H1 (cell line): Measurements from ENCODE around the gene ADAMTS3. TPM values are rescaled to one million over a fixed set of nuclear protein-coding genes. Genes with fewer than 3 reads are reported as not detected.

ENCODE experiments used
- CTCF ChIA-PET: fragments of 300-600 bp; sonication (Branson Sonifier 250); formaldehyde crosslinking; loops from one replicate; lab custom pipeline; 2021; ENCODE audit not compliant: partially characterized antibody; lab: Charles Lee
- POLR2A ChIA-PET: fragments of 300-600 bp; sonication (Branson Sonifier 250); formaldehyde crosslinking; loops from one replicate; lab custom pipeline; 2021; ENCODE audit warnings: inconsistent platforms; ENCODE audit not compliant: partially characterized antibody; lab: Charles Lee
- DNase-seq, 2 experiments: peaks; one replicate each; pipeline versions ENCODE4 v3.0.0 to v3.0.0-alpha.2; 2010 to 2022; ENCODE audit warnings: low spot score in 2 of 2, low read depth in 1 of 2, mixed read lengths in 1 of 2
- FAIRE-seq: peaks from 2 replicates; lab custom pipeline; 2011; peaks lifted over from hg19 to GRCh38; lab: Jason Lieb, UNC
- H2AFZ ChIP-seq: 2 replicates; pipeline ENCODE4 v1.8.1; 2012; ENCODE audit warnings: low read length, inconsistent platforms
- H2AK5ac ChIP-seq: 2 replicates; pipeline ENCODE4 v1.6.1; 2013; ENCODE audit warnings: low read depth, low read length
- H2BK120ac ChIP-seq: replicated peaks from 2 replicates; pipeline ENCODE3; 2013; ENCODE audit warnings: low read depth, low read length, inconsistent platforms
- H2BK12ac ChIP-seq: 2 replicates; pipeline ENCODE4 v1.6.1; 2013; ENCODE audit warnings: low read depth, low read length
- H2BK15ac ChIP-seq: 2 replicates; pipeline ENCODE4 v1.6.1; 2013; ENCODE audit warnings: low read length
- H2BK20ac ChIP-seq: 2 replicates; pipeline ENCODE4 v1.6.1; 2013; ENCODE audit warnings: low read length
- H2BK5ac ChIP-seq: 2 replicates; pipeline ENCODE4 v1.6.1; 2013; ENCODE audit warnings: low read depth, low read length
- H3K14ac ChIP-seq: 2 replicates; pipeline ENCODE4 v1.6.1; 2013; ENCODE audit warnings: inconsistent platforms; ENCODE audit not compliant: insufficient read length
- H3K18ac ChIP-seq: 2 replicates; pipeline ENCODE4 v1.6.1; 2013; ENCODE audit warnings: low read length; ENCODE audit errors: extremely low read depth
- H3K23ac ChIP-seq: 2 replicates; pipeline ENCODE4 v1.6.1; 2013; ENCODE audit warnings: inconsistent platforms; ENCODE audit not compliant: insufficient read length
- H3K23me2 ChIP-seq: 2 replicates; pipeline ENCODE4 v1.6.1; 2013; ENCODE audit warnings: low read depth, low read length
- H3K27ac ChIP-seq: 2 replicates; pipeline ENCODE4 v1.6.1; 2011; ENCODE audit warnings: low read depth, low read length, inconsistent platforms
- H3K27me3 ChIP-seq, 4 experiments: replicated peaks in 1 of 4; 1 replicate in 1 of 4; 2 replicates in 3 of 4; pipeline versions ENCODE4 v1.6.1 to v1.8.1; 2011 to 2013; ENCODE audit warnings: low read length in 3 of 4, mild to moderate bottlenecking in 3 of 4, inconsistent platforms in 2 of 4, mixed read lengths in 2 of 4, moderate library complexity in 1 of 4; ENCODE audit not compliant: control insufficient read depth in 3 of 4, insufficient read depth in 3 of 4; ENCODE audit errors: extremely low read depth in 1 of 4
- H3K36me3 ChIP-seq, 4 experiments: 2 replicates each; pipeline versions ENCODE4 v1.6.1 to v1.8.1; 2011 to 2013; ENCODE audit warnings: mild to moderate bottlenecking in 4 of 4, low read length in 3 of 4, moderate library complexity in 2 of 4, control low read depth in 1 of 4, inconsistent platforms in 1 of 4; ENCODE audit not compliant: insufficient read depth in 4 of 4, control insufficient read depth in 2 of 4
- H3K4ac ChIP-seq: replicated peaks from 2 replicates; pipeline ENCODE3; 2013; ENCODE audit warnings: low read length, low read depth, mixed read lengths, inconsistent platforms; ENCODE audit not compliant: insufficient read length
- H3K4me1 ChIP-seq, 4 experiments: replicated peaks in 1 of 4; 1 replicate in 1 of 4; 2 replicates in 3 of 4; pipeline versions ENCODE4 v1.6.1 to v1.8.1; 2011 to 2013; ENCODE audit warnings: low read length in 3 of 4, inconsistent platforms in 2 of 4, mixed read lengths in 1 of 4; ENCODE audit not compliant: insufficient read depth in 4 of 4, control insufficient read depth in 3 of 4
- H3K4me2 ChIP-seq, 2 experiments: 2 replicates each; pipeline versions ENCODE4 v1.6.1 to v1.8.1; 2011 to 2013; ENCODE audit warnings: low read depth in 2 of 2, low read length in 2 of 2, control low read depth in 1 of 2, inconsistent platforms in 1 of 2, mild to moderate bottlenecking in 1 of 2; ENCODE audit not compliant: insufficient read depth in 1 of 2
- H3K4me3 ChIP-seq, 4 experiments: fragments of 200-600, 300-600 bp in 1 of 4; sonication (generic), shearing (Covaris generic), sonication (Bioruptor Twin) in 1 of 4; 2 replicates each; pipeline versions ENCODE4 v1.5.1 to v1.8.1; 2011 to 2016; ENCODE audit warnings: low read length in 4 of 4, low read depth in 3 of 4, control low read depth in 2 of 4, inconsistent platforms in 2 of 4, mild to moderate bottlenecking in 2 of 4, mixed read lengths in 1 of 4, moderate library complexity in 1 of 4; ENCODE audit not compliant: insufficient read depth in 2 of 4; ENCODE audit errors: extremely low read depth in 1 of 4
- H3K56ac ChIP-seq: replicated peaks from 2 replicates; pipeline ENCODE3; 2013; ENCODE audit warnings: low read depth, mild to moderate bottlenecking, mixed read lengths, low read length, inconsistent platforms; ENCODE audit not compliant: insufficient read length
- H3K79me1 ChIP-seq: 2 replicates; pipeline ENCODE4 v1.6.1; 2013; ENCODE audit warnings: low read depth, low read length, control low read depth
- H3K79me2 ChIP-seq, 2 experiments: 2 replicates each; pipeline versions ENCODE4 v1.6.1 to v1.8.1; 2012 to 2013; ENCODE audit warnings: low read length in 2 of 2, mild to moderate bottlenecking in 2 of 2, inconsistent platforms in 1 of 2; ENCODE audit not compliant: insufficient read depth in 2 of 2, control insufficient read depth in 1 of 2
- H3K9ac ChIP-seq, 4 experiments: replicated peaks in 1 of 4; 1 replicate in 1 of 4; 2 replicates in 3 of 4; pipeline versions ENCODE4 v1.6.1 to v1.8.1; 2011 to 2013; ENCODE audit warnings: low read depth in 3 of 4, low read length in 3 of 4, control low read depth in 2 of 4, mild to moderate bottlenecking in 2 of 4, moderate library complexity in 2 of 4, inconsistent platforms in 1 of 4; ENCODE audit errors: extremely low read depth in 1 of 4
- H3K9me3 ChIP-seq, 2 experiments: 2 replicates each; pipeline versions ENCODE4 v1.6.1 to v1.8.1; 2012 to 2013; ENCODE audit warnings: mild to moderate bottlenecking in 2 of 2, moderate library complexity in 2 of 2, control low read depth in 1 of 2, inconsistent platforms in 1 of 2, low read depth in 1 of 2, low read length in 1 of 2, mixed read lengths in 1 of 2; ENCODE audit not compliant: insufficient read depth in 2 of 2
- H4K20me1 ChIP-seq, 2 experiments: replicated peaks in 1 of 2; 2 replicates each; pipeline versions ENCODE3 to v1.8.1; 2011 to 2013; ENCODE audit warnings: inconsistent platforms in 2 of 2, low read length in 2 of 2, mild to moderate bottlenecking in 1 of 2; ENCODE audit not compliant: insufficient read depth in 2 of 2, control insufficient read depth in 1 of 2
- H4K5ac ChIP-seq: 2 replicates; pipeline ENCODE4 v1.6.1; 2013; ENCODE audit warnings: low read length, low read depth, mixed read lengths, inconsistent platforms; ENCODE audit not compliant: insufficient read length
- H4K8ac ChIP-seq: 2 replicates; pipeline ENCODE4 v1.8.0; 2013; ENCODE audit warnings: mild to moderate bottlenecking, moderate library complexity, low read length, inconsistent platforms; ENCODE audit not compliant: insufficient read depth; ENCODE audit errors: extremely low read depth
- H4K91ac ChIP-seq: replicated peaks from 2 replicates; pipeline ENCODE3; 2013; ENCODE audit warnings: low read length, mixed read lengths, inconsistent platforms; ENCODE audit not compliant: insufficient read length
- BACH1 ChIP-seq: IDR thresholded peaks from 2 replicates; pipeline ENCODE4 v1.6.1; 2012; ENCODE audit warnings: low read length, improper control_type of control experiment
- CHD2 ChIP-seq: IDR thresholded peaks from 2 replicates; pipeline ENCODE4 v1.6.1; 2012; ENCODE audit warnings: low read length, improper control_type of control experiment
- EZH2 ChIP-seq: fragments of 200-600 bp; sonication (generic); IDR thresholded peaks from 2 replicates; pipeline ENCODE4 v1.7.1; 2012; ENCODE audit warnings: low read depth, mild to moderate bottlenecking, moderate library complexity, low read length, inconsistent platforms; ENCODE audit not compliant: severe bottlenecking
- JUN ChIP-seq: IDR thresholded peaks from 2 replicates; pipeline ENCODE4 v1.6.1; 2011; ENCODE audit warnings: low read depth, mild to moderate bottlenecking, improper control_type of control experiment, low read length
- JUND ChIP-seq: IDR thresholded peaks from 2 replicates; pipeline ENCODE4 v1.6.1; 2011; ENCODE audit warnings: mild to moderate bottlenecking, improper control_type of control experiment, low read length
- KDM4A ChIP-seq: IDR thresholded peaks from one replicate; pipeline ENCODE4 v1.7.1; 2012; ENCODE audit warnings: low read depth, mild to moderate bottlenecking, moderate library complexity, low read length, inconsistent platforms; ENCODE audit not compliant: severe bottlenecking
- POLR2A ChIP-seq, 2 experiments: IDR thresholded peaks; 1 replicate in 1 of 2; 2 replicates in 1 of 2; pipeline ENCODE4 v1.6.1; 2011; ENCODE audit warnings: low read depth in 2 of 2, low read length in 2 of 2, mild to moderate bottlenecking in 2 of 2; ENCODE audit errors: control extremely low read depth in 1 of 2
- RFX5 ChIP-seq: IDR thresholded peaks from 2 replicates; pipeline ENCODE4 v1.6.1; 2011; ENCODE audit warnings: low read depth, low read length, improper control_type of control experiment, borderline replicate concordance
- SIN3A ChIP-seq, 2 experiments: IDR thresholded peaks in 1 of 2; conservative IDR thresholded peaks in 1 of 2; 2 replicates each; pipeline ENCODE4 v1.6.1; 2011 to 2012; ENCODE audit warnings: low read length in 2 of 2, improper control_type of control experiment in 1 of 2, low read depth in 1 of 2, mild to moderate bottlenecking in 1 of 2
- SP2 ChIP-seq: IDR thresholded peaks from 2 replicates; pipeline ENCODE4 v1.6.1; 2012; ENCODE audit warnings: mild to moderate bottlenecking, low read length, inconsistent platforms
- SRF ChIP-seq: IDR thresholded peaks from 2 replicates; pipeline ENCODE4 v1.6.1; 2011; ENCODE audit warnings: mild to moderate bottlenecking, low read depth, low read length, moderate library complexity
- SUZ12 ChIP-seq: fragments of 200-600 bp; sonication (generic); IDR thresholded peaks from 2 replicates; pipeline ENCODE4 v1.6.1; 2012; ENCODE audit warnings: mild to moderate bottlenecking, inconsistent platforms, low read length, moderate library complexity, mixed read lengths
- TAF1 ChIP-seq: IDR thresholded peaks from 2 replicates; pipeline ENCODE4 v1.6.1; 2011; ENCODE audit warnings: mild to moderate bottlenecking, low read depth, low read length
- WGBS, 2 experiments: shearing (Covaris generic) in 1 of 2; methylation state at CpG; one replicate each; pipeline versions ENCODE4 v1.1.6 to v1.1.7; 2013 to 2015; ENCODE audit warnings: low lambda C conversion rate in 2 of 2, mixed read lengths in 2 of 2, inconsistent platforms in 1 of 2, low coverage in 1 of 2, missing lambda C conversion rate in 1 of 2; ENCODE audit not compliant: insufficient replicate concordance in 2 of 2, insufficient coverage in 1 of 2, insufficient read length in 1 of 2; ENCODE audit errors: extremely low coverage in 1 of 2, missing lambda C conversion rate in 1 of 2; 5-methylcytosine and 5-hydroxymethylcytosine counted together
- polyA plus RNA-seq, 7 experiments: library from polyadenylated mRNA; depleted of rRNA in 3 of 7; stranded (reverse) in 5 of 7; unstranded in 2 of 7; fragments of >200 nt in 5 of 7; fragments of 200-250 nt in 2 of 7; gene quantifications; 1 replicate in 5 of 7; 2 replicates in 1 of 7; 4 replicates in 1 of 7; pipeline versions ENCODE4 v1.2.1 to v1.2.3, GENCODE V29; 2011 to 2013; ENCODE audit warnings: missing spikeins in 2 of 7, mixed read lengths in 2 of 7
- total RNA-seq: library from RNA; stranded (reverse); fragmentation: NEBNext Ultra II Directional; extraction: Animal tissue kit (Norgen Biotek cat#: 25700); gene quantifications from 2 replicates; pipeline ENCODE4 v1.2.1, GENCODE V29; 2021
- TF ChIP-seq, protein P1 (sequence below): IDR thresholded peaks from 2 replicates; pipeline ENCODE4 v1.6.1; 2012; ENCODE audit warnings: inconsistent platforms

Gene ADAMTS3
- total and polyA plus RNA-seq, 2 of the 8 experiments (the other 6 are each of a cell fraction or from before 2014, with no cell fraction given), result 1.3 to 3.4 TPM

DNA sequence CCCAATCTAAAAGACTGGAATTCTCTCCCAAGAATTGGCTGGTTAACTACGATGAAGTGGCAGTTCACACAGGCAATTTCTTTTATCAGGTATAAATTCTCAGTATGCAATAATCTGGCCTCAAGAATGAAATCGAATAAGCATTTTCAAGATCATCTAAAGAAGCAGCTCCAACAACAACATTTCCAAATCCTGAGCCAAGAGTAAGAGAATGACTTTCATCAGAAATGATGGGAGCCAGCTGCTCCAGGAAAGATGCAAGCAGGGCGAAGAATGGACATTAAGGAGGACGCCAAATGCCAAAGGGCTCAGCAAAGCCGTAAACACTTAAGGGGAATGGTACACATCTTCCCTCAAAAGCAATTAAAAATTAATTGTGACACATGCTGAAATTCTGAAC is 12.0 kb downstream of the ADAMTS3 start:
- no peaks in the 10 kb centered on the region for H3K36me3 ChIP-seq
- H3K27ac ChIP-seq, result no peak overlapping the region
- no peaks in the 10 kb centered on the region for H3K9me3 ChIP-seq
- H3K79me2 ChIP-seq, result no peaks in the 10 kb centered on the region
- no peak for DNase-seq
- peaks cover 0 to 1% (median 0%) of the 10 kb centered on the region in 4 experiments; a peak in 1 of 7 replicates for H3K27me3 ChIP-seq
- no peaks in the 10 kb centered on the region for H3K23me2 ChIP-seq
- no peak overlapping the region for H2BK5ac ChIP-seq
- H3K14ac ChIP-seq, result no peak overlapping the region
- ChIA-PET POLR2A (no interaction called here), CTCF (interaction anchor here (1.1 to 1.5 kb wide), 2 partner anchors 28 to 51 kb away, joined by 3 to 4 read pairs; no protein-coding TSS in a partner anchor)
- H4K8ac ChIP-seq, result no peak overlapping the region
- H4K20me1 ChIP-seq, result no peaks in the 10 kb centered on the region
- no peaks in the 10 kb centered on the region for H3K79me1 ChIP-seq
- H2AK5ac ChIP-seq, result no peak overlapping the region
- H3K4me3 ChIP-seq, result no peak overlapping the region
- H3K4me2 ChIP-seq, result no peak overlapping the region
- 93% methylated on average over 5 of the region's 5 CpGs; no CpG with 5 or more reads in 1 of the 2 experiments for WGBS, 2 experiments
- H2BK120ac ChIP-seq, result no peak overlapping the region
- H4K5ac ChIP-seq, result no peak overlapping the region
- no peak for TF ChIP-seq POLR2A (IDR thresholded peaks at IDR 0.05; ENCODE audit: control extremely low read depth in 1 of 2, low read depth in 2 of 2, low read length in 2 of 2)
- TF ChIP-seq JUN, result no peak
- TF ChIP-seq, protein P1, sequence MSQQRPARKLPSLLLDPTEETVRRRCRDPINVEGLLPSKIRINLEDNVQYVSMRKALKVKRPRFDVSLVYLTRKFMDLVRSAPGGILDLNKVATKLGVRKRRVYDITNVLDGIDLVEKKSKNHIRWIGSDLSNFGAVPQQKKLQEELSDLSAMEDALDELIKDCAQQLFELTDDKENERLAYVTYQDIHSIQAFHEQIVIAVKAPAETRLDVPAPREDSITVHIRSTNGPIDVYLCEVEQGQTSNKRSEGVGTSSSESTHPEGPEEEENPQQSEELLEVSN, result no peak
- TF ChIP-seq JUND, result no peak
- TF ChIP-seq SP2, result no peak
- TF ChIP-seq SRF, result no peak
- TF ChIP-seq SUZ12, result no peak
- TF ChIP-seq BACH1, result no peak
- no peak for TF ChIP-seq EZH2
- no peak for TF ChIP-seq CHD2
- TF ChIP-seq KDM4A, result no peak
- TF ChIP-seq TAF1, result no peak
- no peak for TF ChIP-seq SIN3A (conservative IDR thresholded peaks at IDR 0.05 in 1 of 2, IDR thresholded peaks at IDR 0.05 in 1 of 2; ENCODE audit: low read depth in 1 of 2, low read length in 2 of 2)
- TF ChIP-seq RFX5, result no peak
- no peak overlapping the region for H3K23ac ChIP-seq
- no peak overlapping the region for H3K56ac ChIP-seq
- no peak overlapping the region for H2BK20ac ChIP-seq
- H3K4ac ChIP-seq, result no peak overlapping the region
- no peak for FAIRE-seq
- no peaks in the 10 kb centered on the region for H3K4me1 ChIP-seq
- no peak overlapping the region for H3K18ac ChIP-seq
- H3K9ac ChIP-seq, result no peak overlapping the region
- H2AFZ ChIP-seq, result no peak overlapping the region
- H4K91ac ChIP-seq, result no peak overlapping the region
- no peak overlapping the region for H2BK15ac ChIP-seq
- no peak overlapping the region for H2BK12ac ChIP-seq
